Left ventricle myocardium inferior (tissue), 1 donor: ENCODE measurements around the gene EPB41L1. TPM values are rescaled to one million over a fixed set of nuclear protein-coding genes. Genes with fewer than 3 reads are reported as not detected.

ENCODE experiments used
- DNase-seq: peaks from one replicate; pipeline ENCODE4 v3.0.0-alpha.2; 2020
- H3K27ac ChIP-seq: fragments of 200-600 bp; replicated peaks from 2 replicates; pipeline ENCODE4 v1.8.0; 2021
- H3K27me3 ChIP-seq: fragments of 200-600 bp; 2 replicates; pipeline ENCODE4 v1.8.0; 2021; ENCODE audit warnings: low read depth
- H3K36me3 ChIP-seq: fragments of 200-600 bp; 2 replicates; pipeline ENCODE4 v1.8.0; 2021
- H3K4me1 ChIP-seq: fragments of 200-600 bp; 2 replicates; pipeline ENCODE4 v1.8.0; 2021
- H3K4me3 ChIP-seq: fragments of 200-600 bp; 2 replicates; pipeline ENCODE4 v1.8.0; 2021; ENCODE audit warnings: mild to moderate bottlenecking, moderate library complexity
- H3K9me3 ChIP-seq: fragments of 200-600 bp; replicated peaks from 2 replicates; pipeline ENCODE4 v1.8.0; 2021
- CTCF ChIP-seq: fragments of 200-600 bp; IDR thresholded peaks from 2 replicates; pipeline ENCODE4 v1.8.0; 2021; ENCODE audit warnings: antibody characterized with exemption, mild to moderate bottlenecking, borderline replicate concordance
- intact Hi-C: fragments of 100-400 bp; cut with micrococcal nuclease; formaldehyde crosslinking; loops from one replicate; pipeline ENCODE4 v1.11.0; 2022
- total RNA-seq: library from RNA; stranded (reverse); fragmentation: NEBNext Ultra II Directional; extraction: Animal tissue kit (Norgen Biotek cat#: 25700); gene quantifications from one replicate; pipeline ENCODE4 v1.2.1, GENCODE V29; 2021
- donor health status: DM: no; HTN: yes; CAD: no; lungs with severe emphysema.

EPB41L1 gene
- total RNA-seq, 1 donor from 2014 or later, result 14.6 TPM

DNA sequence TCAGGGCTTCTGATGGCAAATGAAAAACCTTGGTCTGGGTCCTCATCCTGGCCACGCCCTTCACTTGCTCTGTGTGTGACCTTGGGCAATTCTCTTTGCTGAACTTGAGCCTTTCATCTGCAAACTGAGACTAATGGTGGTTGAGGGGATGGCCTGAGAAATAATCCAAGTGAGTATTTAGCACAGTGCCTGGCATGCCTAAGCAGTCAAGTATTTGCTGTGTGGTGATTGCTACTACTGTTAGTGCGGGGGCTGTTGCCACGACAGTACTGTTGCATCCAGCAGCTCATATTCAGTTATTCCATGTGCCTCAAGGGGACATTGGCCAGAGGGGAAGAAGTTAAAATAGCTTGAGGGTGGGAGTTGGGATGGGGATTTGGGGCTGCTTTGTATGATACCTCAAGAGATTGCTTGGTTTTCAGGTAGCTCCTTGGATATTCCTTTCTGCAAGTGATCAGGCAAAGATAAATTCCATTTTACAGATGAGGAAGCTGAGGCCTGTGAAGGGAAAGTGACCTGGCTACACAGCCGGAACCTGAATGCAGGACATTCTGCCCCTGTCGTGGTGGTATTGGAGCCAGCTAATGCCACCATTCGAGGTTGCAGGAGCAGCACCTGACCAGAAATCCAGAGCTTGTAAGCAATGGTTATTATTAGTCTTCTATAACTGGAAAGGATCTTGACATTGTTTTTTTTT lies 45.1 kb upstream of the EPB41L1 start:
- Histone ChIP-seq H3K4me3 (no peak overlapping the region), H3K36me3 (no peaks in the 10 kb centered on the region), H3K27me3 (peaks cover 4% of the 10 kb centered on the region), H3K9me3 (no peaks in the 10 kb centered on the region), H3K4me1 (peaks cover 3% of the 10 kb centered on the region), H3K27ac (no peak overlapping the region)
- intact Hi-C loops, result no loop called here
- no peak for DNase-seq
- TF ChIP-seq CTCF, result no peak

GRCh38 chr20:36110994-36111393 lies 43.5 kb upstream of the EPB41L1 start:
- intact Hi-C loops, result no loop called here
- DNase-seq, result no peak
- Histone ChIP-seq H3K9me3 (no peaks in the 10 kb centered on the region), H3K4me1 (peaks cover under 1% of the 10 kb centered on the region), H3K4me3 (no peak overlapping the region), H3K27me3 (peaks cover 4% of the 10 kb centered on the region), H3K36me3 (no peaks in the 10 kb centered on the region), H3K27ac (no peak overlapping the region)
- no peak for TF ChIP-seq CTCF

GRCh38 chr20:36112112-36112511 lies 42.4 kb upstream of the EPB41L1 start:
- TF ChIP-seq CTCF, result no peak
- H3K36me3 ChIP-seq, result no peaks in the 10 kb centered on the region
- intact Hi-C loops, result no loop called here
- H3K27ac ChIP-seq, result no peak overlapping the region
- peaks cover 4% of the 10 kb centered on the region for H3K27me3 ChIP-seq
- DNase-seq, result no peak
- no peak overlapping the region for H3K4me3 ChIP-seq
- no peaks in the 10 kb centered on the region for H3K4me1 ChIP-seq
- no peaks in the 10 kb centered on the region for H3K9me3 ChIP-seq

DNA sequence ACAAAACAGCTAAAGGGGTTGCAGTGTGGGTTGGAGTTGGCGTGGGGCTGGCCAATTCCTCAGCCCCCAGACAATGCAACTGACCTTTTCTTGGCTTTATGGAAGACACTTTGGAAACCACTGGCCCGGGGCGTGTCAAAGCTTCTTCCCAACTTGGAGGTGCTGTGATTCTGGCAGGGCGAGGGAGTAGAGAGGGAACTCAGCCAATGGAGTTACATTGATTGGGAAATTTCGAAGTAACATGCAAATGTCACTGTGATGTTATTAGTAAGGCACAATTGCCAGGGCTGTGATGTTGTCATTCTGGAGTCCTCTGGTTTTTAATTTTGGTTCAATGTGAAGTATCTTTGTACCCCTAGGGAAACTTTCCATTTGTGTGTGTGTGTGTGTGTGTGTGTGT lies 41.5 kb upstream of the EPB41L1 start:
- no peak for DNase-seq
- TF ChIP-seq CTCF, result no peak
- Histone ChIP-seq H3K36me3 (no peaks in the 10 kb centered on the region), H3K27me3 (peaks cover 4% of the 10 kb centered on the region), H3K4me3 (no peak overlapping the region), H3K4me1 (no peaks in the 10 kb centered on the region), H3K27ac (no peak overlapping the region), H3K9me3 (no peaks in the 10 kb centered on the region)
- intact Hi-C loops, result no loop called here

- peaks cover 4% of the 10 kb centered on the region for H3K27me3 ChIP-seq
- H3K9me3 ChIP-seq, result no peaks in the 10 kb centered on the region
- H3K4me1 ChIP-seq, result no peaks in the 10 kb centered on the region
- no peak overlapping the region for H3K4me3 ChIP-seq
- no peak for TF ChIP-seq CTCF
- H3K27ac ChIP-seq, result no peak overlapping the region
- intact Hi-C loops, result no loop called here
- DNase-seq, result no peak
- no peaks in the 10 kb centered on the region for H3K36me3 ChIP-seq
These were observed 40.8 kb upstream of the EPB41L1 start for GRCh38 chr20:36113566-36114250.
